SK-N-SH (cell line): ENCODE data around the gene HEXB. TPM values are rescaled to one million over a fixed set of nuclear protein-coding genes. Genes with fewer than 3 reads are reported as not detected.

Experiments
- CTCF ChIA-PET: fragments of 300-600, 350-600 bp; formaldehyde crosslinking; extraction: SDS; loops from one replicate; lab custom pipeline; 2021; lab: Yijun Ruan, JAX
- POLR2A ChIA-PET: fragments of 350-600 bp; sonication (Branson Sonifier 250); formaldehyde crosslinking; extraction: SDS; loops from one replicate; lab custom pipeline; 2020; ENCODE audit warnings: antibody characterized with exemption, inconsistent platforms; lab: Yijun Ruan, JAX
- DNase-seq: peaks from one replicate; pipeline ENCODE4 v3.0.0; 2012
- H2AFZ ChIP-seq: fragments of 200-600 bp; sonication (generic); 2 replicates; pipeline ENCODE4 v1.8.1; 2016; ENCODE audit warnings: antibody characterized with exemption, mild to moderate bottlenecking, low read depth
- H3F3A ChIP-seq: fragments of 200-600 bp; sonication (generic); replicated peaks from 2 replicates; pipeline ENCODE3; 2016; ENCODE audit warnings: antibody characterized with exemption, mild to moderate bottlenecking; ENCODE audit not compliant: insufficient read depth
- H3K27ac ChIP-seq, 2 experiments: fragments of 200-500 bp in 1 of 2; fragments of 200-600 bp in 1 of 2; sonication (Bioruptor generic) in 1 of 2; sonication (generic), shearing (Covaris generic) in 1 of 2; 2 replicates each; pipeline versions ENCODE4 v1.5.1 to v1.6.1; 2014 to 2016; ENCODE audit warnings: low read depth in 2 of 2, inconsistent platforms in 1 of 2, low read length in 1 of 2, mild to moderate bottlenecking in 1 of 2, mixed read lengths in 1 of 2
- H3K27me3 ChIP-seq: fragments of 200-600 bp; sonication (generic), shearing (Covaris generic); 2 replicates; pipeline ENCODE4 v1.6.1; 2016; ENCODE audit warnings: mixed run types; ENCODE audit not compliant: insufficient read depth
- H3K36me3 ChIP-seq, 2 experiments: fragments of 200-500 bp in 1 of 2; fragments of 200-600 bp in 1 of 2; sonication (Bioruptor generic) in 1 of 2; sonication (generic) in 1 of 2; replicated peaks in 1 of 2; 2 replicates each; pipeline versions ENCODE3 to v1.5.1; 2014 to 2016; ENCODE audit warnings: low read length in 1 of 2, mild to moderate bottlenecking in 1 of 2; ENCODE audit not compliant: insufficient read depth in 2 of 2, control insufficient read depth in 1 of 2
- H3K4me1 ChIP-seq, 2 experiments: fragments of 200-500 bp in 1 of 2; fragments of 200-600 bp in 1 of 2; sonication (Bioruptor generic) in 1 of 2; sonication (generic), shearing (Covaris generic) in 1 of 2; 2 replicates each; pipeline versions ENCODE4 v1.5.1 to v1.6.1; 2014 to 2016; ENCODE audit warnings: low read depth in 1 of 2, low read length in 1 of 2, mixed run types in 1 of 2; ENCODE audit not compliant: insufficient read depth in 2 of 2, control insufficient read depth in 1 of 2
- H3K4me2 ChIP-seq: fragments of 200-600 bp; sonication (generic), shearing (Covaris generic); 2 replicates; pipeline ENCODE4 v1.6.1; 2017; ENCODE audit warnings: mixed run types
- H3K4me3 ChIP-seq, 2 experiments: fragments of 200-500 bp in 1 of 2; fragments of 200-600 bp in 1 of 2; sonication (Bioruptor generic) in 1 of 2; sonication (generic), shearing (Covaris generic) in 1 of 2; 2 replicates each; pipeline versions ENCODE4 v1.5.1 to v1.8.1; 2014 to 2016; ENCODE audit warnings: low read depth in 2 of 2, inconsistent platforms in 1 of 2, low read length in 1 of 2, mild to moderate bottlenecking in 1 of 2, mixed read lengths in 1 of 2, moderate library complexity in 1 of 2
- H3K79me2 ChIP-seq: fragments of 200-600 bp; sonication (generic); 2 replicates; pipeline ENCODE4 v1.8.1; 2017; ENCODE audit warnings: mild to moderate bottlenecking; ENCODE audit not compliant: insufficient read depth
- H3K9ac ChIP-seq: fragments of 200-600 bp; sonication (generic); 2 replicates; pipeline ENCODE4 v1.6.1; 2017; ENCODE audit warnings: mixed run types
- H3K9me2 ChIP-seq: fragments of 200-600 bp; sonication (generic); 2 replicates; pipeline ENCODE4 v1.6.1; 2017; ENCODE audit warnings: mixed run types
- H3K9me3 ChIP-seq: fragments of 200-600 bp; sonication (generic); 2 replicates; pipeline ENCODE4 v1.6.1; 2017; ENCODE audit warnings: mixed run types, mild to moderate bottlenecking, moderate library complexity
- H4K20me1 ChIP-seq: fragments of 200-600 bp; sonication (generic); 2 replicates; pipeline ENCODE4 v1.6.1; 2017; ENCODE audit warnings: mild to moderate bottlenecking, mixed run types; ENCODE audit not compliant: insufficient read depth
- ELF1 ChIP-seq: IDR thresholded peaks from 2 replicates; pipeline ENCODE4 v1.4.0; 2012
- EP300 ChIP-seq, 2 experiments: IDR thresholded peaks; 2 replicates each; pipeline versions ENCODE4 v1.4.0 to v1.6.1; 2012; ENCODE audit warnings: borderline replicate concordance in 1 of 2, low read depth in 1 of 2, low read length in 1 of 2
- GATA2 ChIP-seq: sonication (generic); formaldehyde crosslinking; IDR thresholded peaks from 2 replicates; pipeline ENCODE4 v1.5.0; 2020; ENCODE audit warnings: mild to moderate bottlenecking, missing genetic modification reagents
- MEF2A ChIP-seq: IDR thresholded peaks from 2 replicates; pipeline ENCODE4 v1.4.0; 2012; ENCODE audit warnings: low read depth, borderline replicate concordance
- MXI1 ChIP-seq: IDR thresholded peaks from 2 replicates; pipeline ENCODE4 v1.6.1; 2012; ENCODE audit warnings: mild to moderate bottlenecking, low read depth, low read length, improper control_type of control experiment
- NFIC ChIP-seq: IDR thresholded peaks from 2 replicates; pipeline ENCODE4 v1.4.0; 2012; ENCODE audit warnings: borderline replicate concordance
- SIN3A ChIP-seq: IDR thresholded peaks from 2 replicates; pipeline ENCODE4 v1.6.1; 2012; ENCODE audit warnings: low read depth, mild to moderate bottlenecking, low read length, moderate library complexity, borderline replicate concordance
- ZBTB33 ChIP-seq: IDR thresholded peaks from 2 replicates; pipeline ENCODE4 v1.4.0; 2012; ENCODE audit warnings: low read depth, borderline replicate concordance
- WGBS: methylation state at CpG from one replicate; pipeline ENCODE4 v1.1.6; 2017; ENCODE audit warnings: low lambda C conversion rate; 5-methylcytosine and 5-hydroxymethylcytosine counted together
- polyA plus RNA-seq, 3 experiments: library from polyadenylated mRNA; depleted of rRNA; stranded (reverse); fragments of >200 nt; gene quantifications; 2 replicates each; pipeline ENCODE4 v1.2.3, GENCODE V29; 2012
- small RNA-seq, 7 experiments: library from RNA; depleted of rRNA; stranded (forward); fragments of <200 nt; gene quantifications; one replicate each; pipeline ENCODE3, GENCODE V24; 2012

The HEXB gene
- polyA plus RNA-seq, 1 of the 3 experiments (the other 2 are of a cell fraction), result 75.8 TPM

GRCh38 chr5:74767579-74767913 lies 82.5 kb downstream of the HEXB start:
- ChIA-PET POLR2A (interaction anchor here (1.0 kb wide), 1 partner anchor 8 kb away, joined by 3 read pairs; no protein-coding TSS in a partner anchor), CTCF (interaction anchor here (0.8 to 2.4 kb wide), 7 partner anchors 13 to 161 kb away, joined by 3 to 15 read pairs (median 7); no protein-coding TSS in a partner anchor)
- H3K4me1 ChIP-seq, result peaks cover 17 to 23% of the 10 kb centered on the region in 2 experiments; a peak in 3 of 4 replicates
- peak overlapping the region; percentile 67 to 85 for H3K27ac ChIP-seq
- H3K36me3 ChIP-seq, result peaks cover 41 to 48% of the 10 kb centered on the region in 2 experiments
- H3K79me2 ChIP-seq, result peaks cover 59% of the 10 kb centered on the region
- no peaks in the 10 kb centered on the region for H3K9me2 ChIP-seq
- no peaks in the 10 kb centered on the region for H3K9me3 ChIP-seq
- H4K20me1 ChIP-seq, result no peaks in the 10 kb centered on the region
- H3K27me3 ChIP-seq, result no peaks in the 10 kb centered on the region
- peak overlapping the region; percentile 98 to 100 for H3K4me3 ChIP-seq
- peak overlapping the region; percentile 87 for H3K9ac ChIP-seq
- H3K4me2 ChIP-seq, result peak overlapping the region; percentile 95
- no peak for DNase-seq
- 0% methylated on average over 9 of the region's 9 CpGs for WGBS
- TF ChIP-seq ELF1, result no peak
- no peak for TF ChIP-seq NFIC
- no peak for TF ChIP-seq GATA2 (CRISPR knock-in tag)
- no peak for TF ChIP-seq EP300 (IDR thresholded peaks at IDR 0.05; ENCODE audit: borderline replicate concordance in 1 of 2, low read depth in 1 of 2, low read length in 1 of 2)
- no peak for TF ChIP-seq MEF2A
- 0 out of 2 replicates have a peak, but pooled peaks have one; percentile 30 for TF ChIP-seq SIN3A
- no peak for TF ChIP-seq ZBTB33
- no peak for TF ChIP-seq MXI1
- H3F3A ChIP-seq, result peaks cover 22% of the 10 kb centered on the region
- peak overlapping the region; percentile 99 for H2AFZ ChIP-seq

Small RNA genes within 50 kb of the gene (small RNA-seq; reads per million reads assigned to genes)
- gene RNU6-658P, result 0 reads per million in 7 experiments

Other genes with a start within 250 kb of the HEXB start
- gene ENC1, start 44.5 kb upstream of the HEXB start, polyA plus RNA-seq (2012; rRNA removed), result 20.3 and 23.9 TPM in 2 replicates
- gene GFM2, start 81.9 kb downstream of the HEXB start, polyA plus RNA-seq (2012; rRNA removed), result 29.5 and 37.3 TPM in 2 replicates
- 70.7 and 81.0 TPM in 2 replicates for gene NSA2, start 82.0 kb downstream of the HEXB start, polyA plus RNA-seq (2012; rRNA removed)
- 2.6 and 3.3 TPM in 2 replicates for gene FAM169A, start 181.2 kb downstream of the HEXB start, polyA plus RNA-seq (2012; rRNA removed)